SKM-1 (cell line): ENCODE results near the gene NAA10.
A peak's percentile ranks its signal among the peaks of the same experiment; 100 is the strongest.

Source experiments
- DNase-seq: peaks from one replicate; lab custom pipeline; 2025; ENCODE audit not compliant: unreplicated experiment; lab: John Stamatoyannopoulos, UW

Gene NAA10

GRCh38 chrX:153930011-153930910 lies 4.6 kb downstream of the NAA10 start:
- DNase-seq: no peak

- no peak for DNase-seq
Observed at GRCh38 chrX:153929576-153929975, 5.3 kb downstream of the NAA10 start.

GRCh38 chrX:153928846-153929245 lies 6.0 kb downstream of the NAA10 start:
- DNase-seq: no peak

- peak; percentile 74 for DNase-seq
Observed at GRCh38 chrX:153927922-153928760, 6.7 kb downstream of the NAA10 start.

GRCh38 chrX:153927672-153927921 lies 7.2 kb downstream of the NAA10 start:
- no peak for DNase-seq

- DNase-seq: peak; percentile 83
Observed at GRCh38 chrX:153926858-153927671, 7.8 kb downstream of the NAA10 start.

GRCh38 chrX:153926552-153926857 lies 8.3 kb downstream of the NAA10 start:
- no peak for DNase-seq

- no peak for DNase-seq
Observed at GRCh38 chrX:153925739-153926551, 8.9 kb downstream of the NAA10 start, which contains the start of gene ARHGAP4. ARHGAP4 (minus strand) TSS chrX:153926264; CDS start chrX:153926202, 62 bp downstream.

GRCh38 chrX:153925387-153925738 lies 9.5 kb downstream of the NAA10 start:
- DNase-seq: no peak

- DNase-seq: no peak
Observed at GRCh38 chrX:153924149-153924861, 10.5 kb downstream of the NAA10 start.

- DNase-seq: no peak
Observed at GRCh38 chrX:153922932-153923857, 11.6 kb downstream of the NAA10 start.

- no peak for DNase-seq
Observed at GRCh38 chrX:153921511-153922446, 13.1 kb downstream of the NAA10 start.

GRCh38 chrX:153921070-153921469 lies 13.8 kb downstream of the NAA10 start:
- no peak for DNase-seq

GRCh38 chrX:153920546-153920945 lies 14.3 kb downstream of the NAA10 start:
- DNase-seq: no peak

GRCh38 chrX:153919281-153919680 lies 15.6 kb downstream of the NAA10 start:
- no peak for DNase-seq

GRCh38 chrX:153917869-153918268 lies 17.0 kb downstream of the NAA10 start:
- no peak for DNase-seq

- no peak for DNase-seq
Observed at GRCh38 chrX:153913701-153914100, 21.1 kb downstream of the NAA10 start.

GRCh38 chrX:153913211-153913610 lies 21.6 kb downstream of the NAA10 start:
- DNase-seq: no peak
